Brain microvascular endothelial cell (primary cell): ENCODE measurements around the gene CRYBB2.
"Not testable (repeated sequence)": the region's sequence is repeated elsewhere in the genome, so short reads cannot be mapped to it uniquely, and the experiment has no call there.

Experiments
- DNase-seq: peaks from one replicate; pipeline ENCODE4 v3.0.0-alpha.2; 2020
- H3K27ac ChIP-seq: fragments of 250-450 bp; sonication (Bioruptor Pico); 2 replicates; pipeline ENCODE4 v1.5.1; 2020; ENCODE audit warnings: mild to moderate bottlenecking, moderate library complexity
- H3K27me3 ChIP-seq: fragments of 250-450 bp; sonication (Bioruptor Pico); replicated peaks from 2 replicates; pipeline ENCODE4 v1.5.1; 2020; ENCODE audit warnings: mild to moderate bottlenecking
- H3K36me3 ChIP-seq: fragments of 250-450 bp; sonication (Bioruptor Pico); replicated peaks from 2 replicates; pipeline ENCODE4 v1.5.1; 2020; ENCODE audit warnings: mild to moderate bottlenecking
- H3K4me3 ChIP-seq: 2 replicates; pipeline ENCODE4 v1.5.1; 2011; ENCODE audit warnings: low read depth, mild to moderate bottlenecking, control low read depth, low read length, moderate library complexity
- CTCF ChIP-seq: IDR thresholded peaks from 2 replicates; pipeline ENCODE4 v1.5.1; 2011; ENCODE audit warnings: low read depth, mild to moderate bottlenecking, moderate library complexity, low read length, control low read depth, inconsistent platforms; ENCODE audit errors: missing control alignments
- in situ Hi-C: cut with HindIII; loops from 2 replicates; pipeline ENCODE4 v1.10.0; 2017; ENCODE audit warnings: low sequenced_read_pairs, low pct_ligation_motif_present

Gene CRYBB2

DNA sequence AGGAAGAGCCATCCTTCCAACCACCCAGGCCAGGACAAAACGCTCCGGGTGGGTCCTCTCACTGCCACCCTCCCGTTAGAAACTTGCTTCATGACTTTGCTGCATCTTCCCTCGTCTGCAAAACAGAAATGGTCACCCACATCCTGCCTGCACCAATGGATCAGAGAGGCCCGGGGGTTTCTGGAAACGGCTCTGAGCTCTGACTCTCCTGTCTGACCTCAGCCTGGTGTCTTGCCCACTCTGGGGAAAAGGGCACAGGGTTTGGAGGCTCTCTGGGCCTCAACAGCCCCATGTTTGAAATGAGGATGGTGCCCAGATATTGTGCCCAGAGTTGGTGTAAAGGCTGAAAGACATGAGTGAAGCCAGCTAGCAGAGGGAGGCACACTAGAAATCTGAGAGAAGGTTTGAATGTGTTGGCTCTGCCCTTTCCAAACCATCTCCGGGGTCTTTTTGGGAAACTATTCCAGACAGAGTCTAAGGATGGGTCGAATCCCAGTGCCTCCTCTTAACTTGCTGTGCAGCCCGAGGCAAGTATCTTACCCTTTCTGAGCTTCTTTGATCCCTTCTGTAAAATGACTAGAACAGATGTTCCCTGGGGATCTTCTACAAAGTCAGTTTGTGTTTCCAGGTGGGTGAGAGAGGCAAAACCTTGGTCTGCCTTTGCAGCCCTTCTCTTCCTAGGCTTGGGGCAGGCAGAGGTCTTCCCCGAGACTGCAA, 17.7 kb upstream of the CRYBB2 start:
- Histone ChIP-seq H3K4me3 (no peak overlapping the region), H3K27ac (no peak overlapping the region), H3K36me3 (no peaks in the 10 kb centered on the region), H3K27me3 (no peaks in the 10 kb centered on the region)
- TF ChIP-seq CTCF, result no peak
- in situ Hi-C loops, result no loop called here
- no peak for DNase-seq

DNA sequence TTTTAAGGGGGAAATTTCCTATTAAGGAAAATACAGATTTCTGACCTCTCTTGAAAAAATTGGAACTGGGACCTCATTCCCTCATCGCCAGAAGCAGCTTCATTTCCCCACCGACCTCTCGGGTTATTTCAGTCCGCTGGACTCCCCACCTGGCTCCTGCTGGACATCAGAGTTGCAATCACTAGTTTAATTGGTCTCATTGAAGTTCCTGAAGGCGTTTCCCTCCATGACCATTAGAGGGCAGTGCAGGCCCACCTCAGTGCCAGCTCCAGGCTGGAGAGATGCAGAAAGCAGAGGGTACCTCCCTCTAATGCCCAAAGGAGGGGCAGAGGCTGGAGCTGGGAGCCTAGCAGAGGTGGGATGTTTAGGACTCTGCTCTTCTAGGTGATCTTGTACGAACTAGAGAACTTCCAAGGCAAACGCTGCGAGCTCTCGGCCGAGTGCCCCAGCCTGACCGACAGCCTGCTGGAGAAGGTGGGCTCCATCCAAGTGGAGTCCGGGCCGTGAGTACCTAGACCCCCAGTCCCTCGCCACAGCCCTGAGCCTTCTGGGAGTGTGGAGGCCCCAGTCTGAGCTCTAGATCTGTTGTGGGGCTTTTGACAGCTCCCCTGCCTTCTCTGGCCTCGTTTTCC, 17.0 kb upstream of the CRYBB2 start:
- H3K4me3 ChIP-seq, result no peak overlapping the region

DNA sequence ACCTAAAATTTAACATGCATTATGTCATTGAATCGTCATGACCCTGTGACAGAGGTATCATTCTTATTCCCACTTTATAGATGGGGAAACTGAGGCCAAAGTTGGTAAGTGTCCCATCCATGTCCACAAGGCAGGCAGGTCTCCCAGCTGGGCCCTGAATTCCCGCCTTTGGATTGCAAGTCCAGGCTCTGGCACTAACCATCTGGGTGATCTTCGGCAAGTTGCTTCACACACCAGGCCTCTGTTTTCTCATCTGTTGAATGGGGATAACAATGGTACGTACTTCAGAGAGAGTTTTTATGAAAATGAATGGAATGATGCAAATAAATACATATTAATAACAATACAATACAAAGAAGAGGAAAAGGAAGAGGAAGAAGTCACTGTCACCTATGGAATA, 16.4 kb upstream of the CRYBB2 start:
- Histone ChIP-seq H3K27me3 (no peaks in the 10 kb centered on the region), H3K4me3 (no peak overlapping the region), H3K27ac (no peak overlapping the region), H3K36me3 (no peaks in the 10 kb centered on the region)
- in situ Hi-C loops, result no loop called here
- no peak for TF ChIP-seq CTCF
- DNase-seq, result no peak

More for the DNA sequence above, 17.0 kb upstream of the CRYBB2 start:
- H3K27me3 ChIP-seq, result no peaks in the 10 kb centered on the region
- peak; percentile 49 for DNase-seq
- peak; percentile 92 for TF ChIP-seq CTCF
- H3K27ac ChIP-seq, result no peak overlapping the region
- in situ Hi-C loops, result no loop called here
- H3K36me3 ChIP-seq, result no peaks in the 10 kb centered on the region

DNA sequence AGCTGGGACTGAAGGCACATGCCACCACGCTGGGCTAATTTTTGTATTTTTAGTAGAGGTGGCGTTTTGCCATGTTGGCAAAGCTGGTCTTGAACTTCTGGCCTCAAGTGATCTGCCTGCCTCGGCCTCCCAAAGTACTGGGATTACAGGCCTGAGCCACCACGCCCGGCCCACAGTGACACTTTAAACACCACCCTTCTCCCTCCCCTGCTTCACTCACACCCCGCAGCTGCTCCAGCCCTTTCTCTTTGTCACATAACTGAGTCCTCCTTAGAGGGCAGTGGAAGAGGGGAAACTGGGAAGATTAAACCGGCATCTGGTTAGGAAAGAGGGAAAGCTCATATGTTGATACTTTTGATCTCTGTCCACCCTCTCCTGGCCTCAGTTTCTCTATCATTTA, 14.9 kb upstream of the CRYBB2 start:
- H3K36me3 ChIP-seq, H3K27me3 ChIP-seq, H3K27ac ChIP-seq, DNase-seq, H3K4me3 ChIP-seq, in situ Hi-C loops: not testable (repeated sequence)

- H3K27ac ChIP-seq, result no peak overlapping the region
- H3K4me3 ChIP-seq, result no peak overlapping the region
- in situ Hi-C loops, result no loop called here
- no peak for DNase-seq
- TF ChIP-seq CTCF, result no peak
- H3K36me3 ChIP-seq, result no peaks in the 10 kb centered on the region
- no peaks in the 10 kb centered on the region for H3K27me3 ChIP-seq
Observed at GRCh38 chr22:25205847-25206246, 13.6 kb upstream of the CRYBB2 start.

GRCh38 chr22:25206998-25207397, 12.4 kb upstream of the CRYBB2 start:
- in situ Hi-C loops, result no loop called here
- DNase-seq, result no peak
- no peak for TF ChIP-seq CTCF
- H3K4me3 ChIP-seq, result no peak overlapping the region
- H3K27me3 ChIP-seq, result no peaks in the 10 kb centered on the region
- H3K36me3 ChIP-seq, result no peaks in the 10 kb centered on the region
- H3K27ac ChIP-seq, result no peak overlapping the region
